NCI-H510A treated with DMSO at 0.1 percent for 48 hours (cell line): Measurements from ENCODE around the gene TSPAN18.

Experiments
- DNase-seq: peaks from one replicate; lab custom pipeline; 2025; lab: John Stamatoyannopoulos, UW

The TSPAN18 gene

DNA sequence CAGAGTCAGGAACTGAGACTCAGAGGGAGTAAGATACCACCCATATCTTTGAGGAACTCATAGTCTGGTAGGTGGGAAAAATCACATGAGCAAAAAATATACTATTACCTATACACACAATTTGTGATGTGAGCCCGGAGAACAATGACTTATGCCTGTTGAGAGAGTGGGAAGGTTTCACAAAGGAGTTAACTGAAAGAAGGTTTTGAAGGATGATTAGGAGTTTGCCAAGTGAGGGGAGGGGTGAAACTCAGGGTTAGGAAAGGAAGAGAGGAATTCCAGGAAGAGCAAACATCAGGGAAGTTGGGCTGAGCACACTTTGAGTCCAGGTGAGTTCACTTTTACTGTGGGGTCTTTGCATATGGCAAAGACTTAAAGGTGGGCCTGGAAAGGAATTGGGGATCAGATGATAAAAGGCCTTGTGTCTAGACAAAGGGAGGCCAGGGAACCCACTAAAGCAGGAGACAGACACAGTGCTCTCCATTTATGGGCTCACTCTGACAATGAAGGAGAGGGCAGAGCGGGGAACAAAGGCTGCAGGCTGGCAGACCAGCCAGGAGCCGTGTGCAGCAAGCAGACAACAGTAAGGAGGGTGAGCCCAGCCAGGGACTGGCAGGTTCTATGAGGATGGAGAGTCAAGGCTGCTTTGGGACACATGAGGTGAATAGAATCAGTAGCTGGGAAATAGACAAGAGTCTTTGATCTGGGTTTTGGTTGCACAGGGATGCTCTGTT lies 33.1 kb downstream of the TSPAN18 start:
- no peak for DNase-seq

DNA sequence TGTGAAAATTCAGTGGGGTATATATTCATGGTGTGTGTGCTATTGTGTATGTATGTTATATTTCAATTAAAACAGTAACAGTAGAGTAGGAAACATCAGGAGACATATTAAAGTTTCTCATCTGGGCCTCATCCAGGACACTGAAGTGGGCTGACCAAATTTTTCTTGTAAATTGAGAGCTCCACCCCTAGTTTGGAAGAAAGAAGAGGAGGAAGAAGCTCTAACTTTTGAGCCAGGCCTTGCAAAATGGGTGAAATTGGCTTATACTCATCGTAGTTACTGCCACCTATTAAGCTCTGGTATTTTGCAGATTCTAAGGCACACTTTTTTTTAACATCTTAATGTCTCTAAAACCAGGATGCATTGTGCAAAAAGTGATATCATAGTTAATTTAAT lies 33.7 kb downstream of the TSPAN18 start:
- DNase-seq: no peak

- no peak for DNase-seq
Measured at GRCh38 chr11:44760917-44761550, 34.3 kb downstream of the TSPAN18 start.

- DNase-seq: no peak
Measured at GRCh38 chr11:44761551-44761961, 34.8 kb downstream of the TSPAN18 start.

DNA sequence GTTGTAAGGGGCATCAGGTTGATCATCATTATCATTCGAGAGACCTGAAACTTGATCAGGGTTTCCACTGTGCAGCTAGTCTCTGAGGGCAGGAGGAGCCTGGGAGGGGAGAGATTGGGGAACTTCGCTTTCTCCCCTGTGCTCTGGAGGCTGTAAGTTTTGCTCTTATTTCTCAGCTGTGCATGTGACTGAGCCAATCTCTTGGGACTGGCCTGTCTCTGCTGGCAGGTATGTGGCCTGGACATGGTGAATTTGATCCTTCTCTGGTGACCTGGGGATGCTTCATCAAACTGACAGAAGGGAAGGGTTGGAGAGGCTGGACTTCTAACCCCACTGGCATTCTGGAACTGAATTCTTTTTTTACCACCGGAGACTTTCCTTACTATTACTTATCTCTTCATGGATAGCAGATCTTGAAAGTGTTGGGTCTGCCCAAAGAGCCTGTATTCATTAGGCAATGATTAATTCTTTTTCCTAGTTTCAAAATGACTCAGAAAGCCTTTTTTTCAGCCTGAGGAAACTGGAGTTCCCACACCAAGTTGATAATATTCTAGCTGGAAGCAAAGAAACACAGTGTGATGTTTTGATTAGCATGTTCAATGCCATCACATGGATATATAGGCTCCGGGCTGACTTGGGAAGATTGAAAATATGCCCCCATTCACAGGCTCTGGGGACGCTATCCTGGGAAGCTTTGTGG lies 36.5 kb downstream of the TSPAN18 start:
- DNase-seq: no peak

DNA sequence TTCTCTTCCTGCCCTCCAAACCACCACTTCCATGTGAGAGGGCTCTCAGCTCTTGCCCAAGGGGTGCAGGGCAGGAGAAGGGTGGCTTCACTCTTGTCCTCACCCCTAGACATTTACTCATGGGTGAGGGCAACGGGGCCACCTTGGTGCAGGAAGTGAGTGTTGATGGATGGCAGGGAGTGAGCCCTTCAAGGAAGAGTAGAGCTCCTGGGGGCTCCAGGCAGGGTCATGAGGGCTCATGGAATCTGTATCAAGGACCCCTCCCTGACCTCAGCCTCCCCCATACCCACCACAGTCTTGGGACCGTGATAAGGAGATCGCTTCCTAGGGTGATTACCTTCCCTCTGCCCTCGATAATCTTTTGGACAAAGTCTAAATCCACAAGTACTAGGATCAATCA lies 37.8 kb downstream of the TSPAN18 start:
- no peak for DNase-seq

DNA sequence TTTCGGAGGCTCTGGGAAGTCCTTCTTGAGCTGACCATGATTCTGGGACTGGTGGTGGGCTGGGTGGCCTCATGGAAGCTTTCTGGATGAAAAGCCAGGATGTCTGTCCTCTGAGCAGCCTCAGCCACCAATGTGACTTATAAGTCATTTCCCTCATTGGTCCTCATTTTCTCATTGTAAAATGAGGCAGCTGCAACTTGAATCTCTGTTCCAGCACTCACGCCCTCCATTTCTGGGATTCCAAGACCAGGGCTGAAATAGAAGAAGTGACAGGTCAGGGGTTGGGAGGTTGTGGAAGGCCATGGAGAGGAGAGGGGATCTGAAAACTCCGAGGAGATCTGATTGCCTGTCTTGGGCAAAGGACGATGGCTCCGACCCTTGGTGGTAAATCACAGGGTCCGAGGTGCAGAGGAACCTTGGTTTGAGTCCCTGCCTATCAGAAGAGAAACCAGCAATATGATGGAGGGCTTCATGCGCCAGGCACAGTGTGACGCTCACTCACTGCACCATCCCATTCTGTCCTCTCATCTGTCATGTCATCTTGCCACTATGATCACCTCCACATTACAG lies 38.3 kb downstream of the TSPAN18 start:
- DNase-seq: no peak

DNA sequence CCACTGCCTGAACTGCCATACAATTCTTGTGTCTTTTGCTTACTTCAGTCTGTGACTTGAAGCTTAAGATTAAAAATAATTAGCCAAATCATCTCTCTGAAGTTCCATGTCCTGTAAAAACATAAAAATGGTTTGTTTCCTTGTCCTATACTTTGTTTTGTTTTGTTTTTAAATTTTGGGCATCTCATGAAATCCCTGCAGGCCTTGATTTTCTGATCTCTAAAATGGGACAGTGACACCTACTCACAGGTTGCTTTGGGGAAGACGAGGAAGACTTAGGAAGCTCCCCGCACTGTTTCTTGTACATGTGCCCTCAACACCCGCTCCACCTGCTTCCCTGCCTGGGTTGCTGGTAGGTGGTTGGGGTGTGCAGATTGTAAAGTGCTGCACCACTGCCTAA lies 38.9 kb downstream of the TSPAN18 start:
- no peak for DNase-seq

DNA sequence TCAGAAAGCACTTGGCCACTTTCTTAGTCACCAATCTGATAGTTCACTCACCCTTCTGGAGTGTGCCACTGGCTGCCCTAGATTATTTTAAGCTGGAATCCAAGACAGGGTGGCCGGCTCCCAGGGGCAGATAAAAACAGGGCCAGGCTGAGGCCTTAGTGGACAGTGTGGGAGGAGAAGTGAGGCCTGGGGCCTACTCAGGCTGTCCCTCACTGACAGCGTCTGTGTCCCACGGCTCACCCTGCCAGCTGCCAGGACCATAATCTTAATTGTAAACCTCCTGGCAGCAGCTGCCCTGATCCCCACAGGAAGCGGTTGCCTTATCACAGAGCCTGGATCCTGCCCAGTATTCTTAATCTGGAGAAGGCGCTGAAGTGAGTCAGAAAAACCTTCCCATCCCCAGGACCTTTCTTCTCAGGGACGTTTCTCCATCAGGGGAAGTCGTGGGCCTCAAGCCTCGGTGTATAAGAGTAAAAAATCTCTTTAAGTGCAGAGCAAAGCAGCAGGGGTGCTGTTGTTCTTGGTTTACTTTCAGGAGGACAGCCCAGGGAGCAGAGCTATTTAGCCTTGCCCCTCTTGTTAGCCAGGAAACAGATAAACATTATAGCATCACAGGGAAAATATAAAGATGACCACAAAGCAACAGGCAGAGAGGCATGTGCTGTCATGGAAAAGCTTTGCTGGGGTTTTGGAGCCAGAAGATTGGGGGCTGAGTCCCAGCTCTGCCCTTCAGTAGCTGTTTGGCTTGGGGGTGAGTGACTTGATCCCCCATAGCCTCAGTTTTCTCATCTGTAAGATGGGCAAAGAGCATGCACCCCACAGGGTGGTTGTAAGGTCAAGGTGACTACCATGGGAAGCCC lies 39.6 kb downstream of the TSPAN18 start:
- DNase-seq: no peak

- no peak for DNase-seq
Measured at GRCh38 chr11:44766972-44767278, 40.2 kb downstream of the TSPAN18 start.

DNA sequence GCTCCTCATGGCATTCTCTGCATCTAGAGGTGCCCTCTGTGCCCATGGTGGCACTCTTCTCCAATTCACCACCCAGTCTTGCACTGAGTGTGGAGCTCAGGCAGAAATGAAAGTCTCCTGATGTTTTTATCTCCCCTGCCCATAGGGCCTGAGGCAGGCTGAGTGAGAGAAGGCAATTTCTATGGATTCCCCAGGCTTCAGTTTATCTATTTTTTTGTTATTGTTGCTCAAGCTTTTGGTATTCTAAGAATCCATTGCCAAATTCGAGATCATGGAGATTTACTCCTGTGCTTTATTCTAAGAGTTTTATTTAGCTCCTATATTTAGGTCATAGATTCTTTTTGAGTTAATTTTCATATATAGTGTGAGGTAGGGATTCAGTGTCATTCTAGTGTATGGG lies 40.7 kb downstream of the TSPAN18 start:
- no peak for DNase-seq

- DNase-seq: no peak
Measured at GRCh38 chr11:44770401-44770800, 43.6 kb downstream of the TSPAN18 start.

DNA sequence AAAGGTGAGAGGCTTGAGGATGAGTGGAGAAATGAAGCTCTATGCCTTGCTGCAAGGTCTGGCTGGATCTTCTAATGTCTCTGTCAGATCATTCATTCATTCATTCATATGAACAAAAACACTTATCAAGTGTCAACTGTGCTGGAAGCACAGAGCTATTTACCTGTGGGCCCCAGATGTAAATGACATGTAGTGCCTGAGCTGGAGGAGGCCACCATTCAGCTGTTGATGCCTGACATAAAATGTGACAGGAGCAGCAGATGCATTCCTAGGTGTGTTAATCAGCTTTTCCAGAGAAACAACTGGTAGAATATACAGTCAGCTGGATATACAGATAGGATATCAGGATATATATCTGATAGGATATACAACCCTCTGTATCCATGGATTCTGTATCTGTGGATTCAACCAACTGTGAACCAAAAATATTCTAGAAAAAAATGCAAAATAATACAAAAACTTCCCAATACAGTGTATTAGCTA lies 44.5 kb downstream of the TSPAN18 start:
- no peak for DNase-seq

GRCh38 chr11:44771841-44772240 lies 45.1 kb downstream of the TSPAN18 start:
- no peak for DNase-seq

DNA sequence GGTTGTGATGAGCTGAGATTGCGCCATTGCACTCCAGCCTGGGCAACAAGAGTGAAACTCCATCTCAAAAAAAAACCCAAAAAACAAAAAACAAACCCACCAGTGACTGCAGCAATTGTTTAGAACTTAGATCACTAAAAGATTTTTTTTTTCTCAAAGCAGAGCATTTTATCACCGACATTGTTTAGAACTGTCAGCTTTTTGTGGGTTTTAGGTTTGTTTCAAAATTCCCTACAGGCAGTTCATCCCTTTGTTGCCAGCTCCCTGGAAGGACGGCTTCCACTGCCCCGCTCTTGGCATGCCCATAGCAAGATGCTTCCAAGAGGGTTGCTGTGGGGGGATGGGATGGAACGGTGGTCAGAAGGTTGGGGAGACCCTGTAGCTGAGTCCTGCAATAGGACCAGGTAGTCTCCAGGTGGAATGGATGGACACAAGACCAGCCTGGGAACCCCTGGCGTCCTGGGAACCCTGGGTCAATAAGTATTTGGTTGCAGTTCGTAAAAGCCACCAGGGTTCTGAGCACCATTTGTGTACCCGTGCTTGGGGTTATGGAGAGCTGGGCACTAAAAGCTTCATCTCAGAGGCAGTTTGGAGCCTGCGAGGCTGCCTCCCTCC lies 46.7 kb downstream of the TSPAN18 start:
- DNase-seq: no peak

DNA sequence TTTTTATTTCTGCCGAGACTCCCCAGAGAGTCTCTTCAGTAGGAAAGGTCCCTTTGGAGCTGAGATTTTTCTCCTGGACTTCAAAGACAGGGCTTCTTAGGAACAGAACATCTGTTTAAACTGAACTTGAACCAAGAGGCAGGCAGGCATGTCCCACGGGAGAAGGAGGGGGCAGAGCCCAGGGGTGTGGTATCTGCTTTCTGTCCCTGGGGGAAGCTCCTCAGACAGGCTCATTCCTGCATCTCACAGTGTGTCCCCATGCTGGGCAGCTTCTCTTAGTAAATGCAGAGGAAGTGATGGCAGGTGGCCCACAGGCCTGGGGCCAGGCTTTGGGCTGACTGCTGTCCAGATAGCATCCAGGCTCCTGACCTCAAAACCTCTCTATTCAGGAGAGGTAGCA lies 47.3 kb downstream of the TSPAN18 start:
- DNase-seq: no peak

- DNase-seq: no peak
Measured at GRCh38 chr11:44774731-44775130, 48.0 kb downstream of the TSPAN18 start.

- peak; percentile 0 for DNase-seq
Measured at GRCh38 chr11:44775366-44775984, 48.7 kb downstream of the TSPAN18 start.

DNA sequence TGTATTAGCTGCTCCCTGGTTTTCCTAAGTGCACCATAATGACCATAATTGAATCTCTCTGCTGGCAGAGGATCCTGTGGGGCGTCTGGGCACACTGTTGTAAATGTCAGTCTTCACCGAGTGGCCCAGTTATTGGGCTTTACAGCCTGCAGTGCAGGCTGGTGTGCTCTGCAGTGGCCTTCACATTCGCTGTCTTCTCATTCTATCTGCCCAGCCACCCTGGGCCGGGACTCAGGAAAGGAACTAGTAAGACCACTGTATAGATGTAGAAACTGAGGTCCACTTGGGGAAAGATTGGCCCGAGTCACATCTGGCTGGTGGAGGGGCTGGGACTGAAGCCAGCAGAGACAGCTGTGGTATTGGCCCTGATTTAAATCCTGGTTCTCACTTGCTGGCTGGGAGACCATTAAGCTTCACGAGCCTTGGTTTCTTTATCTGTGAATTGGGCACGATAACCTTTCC lies 49.3 kb downstream of the TSPAN18 start:
- DNase-seq: no peak

GRCh38 chr11:44776551-44777208 lies 49.9 kb downstream of the TSPAN18 start:
- DNase-seq: no peak
